DOHH2 (cell line): ENCODE measurements around the gene SPP2.

Experiments used
- H3F3A ChIP-seq: fragments of 200-600 bp; sonication (generic), shearing (Covaris generic); 2 replicates; pipeline ENCODE4 v1.6.0; 2016; ENCODE audit warnings: antibody characterized with exemption, mild to moderate bottlenecking; ENCODE audit not compliant: control insufficient read depth, insufficient read depth
- H3K27ac ChIP-seq: fragments of 200-600 bp; sonication (generic); 2 replicates; pipeline ENCODE4 v1.5.1; 2014; ENCODE audit warnings: low read depth, mild to moderate bottlenecking, low read length, moderate library complexity
- H3K27me3 ChIP-seq: fragments of 200-600 bp; sonication (generic); 2 replicates; pipeline ENCODE4 v1.6.1; 2014; ENCODE audit warnings: mild to moderate bottlenecking, low read length, mixed read lengths; ENCODE audit not compliant: control insufficient read depth
- H3K36me3 ChIP-seq: fragments of 200-600 bp; sonication (generic); 2 replicates; pipeline ENCODE4 v1.6.1; 2014; ENCODE audit warnings: mild to moderate bottlenecking, low read length, moderate library complexity, mixed read lengths; ENCODE audit not compliant: control insufficient read depth
- H3K4me1 ChIP-seq: fragments of 200-600 bp; sonication (generic); 2 replicates; pipeline ENCODE4 v1.6.1; 2014; ENCODE audit warnings: mild to moderate bottlenecking, low read length, mixed read lengths; ENCODE audit not compliant: control insufficient read depth
- H3K4me2 ChIP-seq: fragments of 200-600 bp; sonication (generic); 2 replicates; pipeline ENCODE4 v1.6.0; 2014; ENCODE audit warnings: mild to moderate bottlenecking, low read length, moderate library complexity
- H3K4me3 ChIP-seq: fragments of 200-600 bp; sonication (generic); 2 replicates; pipeline ENCODE4 v1.5.1; 2014; ENCODE audit warnings: mild to moderate bottlenecking, low read length, mixed read lengths
- H3K79me2 ChIP-seq: fragments of 200-600 bp; sonication (generic); 2 replicates; pipeline ENCODE4 v1.6.1; 2014; ENCODE audit warnings: mild to moderate bottlenecking, low read length, mixed read lengths; ENCODE audit not compliant: control insufficient read depth
- H3K9me2 ChIP-seq: fragments of 200-600 bp; sonication (generic); replicated peaks from 2 replicates; pipeline ENCODE4 v1.6.1; 2014; ENCODE audit warnings: mild to moderate bottlenecking, low read length, mixed read lengths; ENCODE audit not compliant: control insufficient read depth
- H3K9me3 ChIP-seq: fragments of 200-600 bp; sonication (generic); 2 replicates; pipeline ENCODE4 v1.6.1; 2014; ENCODE audit warnings: antibody characterized with exemption, low read length, mixed read lengths; ENCODE audit not compliant: control insufficient read depth, insufficient read depth
- H4K20me1 ChIP-seq: fragments of 200-600 bp; sonication (generic); 2 replicates; pipeline ENCODE4 v1.6.0; 2014; ENCODE audit warnings: low read depth, mild to moderate bottlenecking, antibody characterized with exemption, low read length, moderate library complexity; ENCODE audit not compliant: control insufficient read depth, insufficient read depth
- EZH2phosphoT487 ChIP-seq: fragments of 200-600 bp; sonication (generic); IDR thresholded peaks from 2 replicates; pipeline ENCODE4 v1.6.1; 2017; ENCODE audit warnings: borderline replicate concordance, mild to moderate bottlenecking, antibody characterized with exemption, low read length, moderate library complexity, mixed read lengths
- TF ChIP-seq, protein P1 (sequence below): fragments of 200-600 bp; sonication (generic); IDR thresholded peaks from one replicate; pipeline ENCODE4 v1.5.1; 2014; ENCODE audit warnings: antibody characterized with exemption, mild to moderate bottlenecking, low read depth, low read length; ENCODE audit not compliant: poor library complexity, severe bottlenecking

Gene SPP2

DNA sequence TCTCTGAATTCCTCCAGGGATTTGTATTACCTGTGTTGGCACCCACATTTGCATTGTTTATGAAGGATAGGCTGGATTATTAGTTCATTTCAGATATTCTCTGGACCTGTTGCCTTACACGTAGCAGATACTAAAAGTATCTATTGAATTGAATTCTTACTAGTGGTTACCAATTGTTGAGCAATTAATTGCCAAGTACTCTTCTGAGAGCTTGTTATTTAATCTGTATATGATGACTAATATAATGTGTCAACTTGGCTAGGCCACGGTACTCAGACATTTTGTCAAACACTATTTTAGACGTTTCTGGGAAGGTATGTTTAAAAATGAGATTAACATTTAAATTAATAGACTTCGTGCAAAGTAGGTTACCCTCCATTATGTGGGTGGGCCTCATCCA lies 2.5 kb upstream of the SPP2 start:
- Histone ChIP-seq H3K79me2 (no peaks in the 10 kb centered on the region), H3K27ac (no peak overlapping the region), H3K4me2 (no peak overlapping the region), H3K4me1 (no peaks in the 10 kb centered on the region), H3K4me3 (no peak overlapping the region), H3K27me3 (no peaks in the 10 kb centered on the region), H3K36me3 (no peaks in the 10 kb centered on the region), H4K20me1 (no peaks in the 10 kb centered on the region), H3F3A (no peaks in the 10 kb centered on the region), H3K9me2 (no peaks in the 10 kb centered on the region), H3K9me3 (no peaks in the 10 kb centered on the region)
- TF ChIP-seq EZH2phosphoT487 = no peak
- TF ChIP-seq, protein P1, sequence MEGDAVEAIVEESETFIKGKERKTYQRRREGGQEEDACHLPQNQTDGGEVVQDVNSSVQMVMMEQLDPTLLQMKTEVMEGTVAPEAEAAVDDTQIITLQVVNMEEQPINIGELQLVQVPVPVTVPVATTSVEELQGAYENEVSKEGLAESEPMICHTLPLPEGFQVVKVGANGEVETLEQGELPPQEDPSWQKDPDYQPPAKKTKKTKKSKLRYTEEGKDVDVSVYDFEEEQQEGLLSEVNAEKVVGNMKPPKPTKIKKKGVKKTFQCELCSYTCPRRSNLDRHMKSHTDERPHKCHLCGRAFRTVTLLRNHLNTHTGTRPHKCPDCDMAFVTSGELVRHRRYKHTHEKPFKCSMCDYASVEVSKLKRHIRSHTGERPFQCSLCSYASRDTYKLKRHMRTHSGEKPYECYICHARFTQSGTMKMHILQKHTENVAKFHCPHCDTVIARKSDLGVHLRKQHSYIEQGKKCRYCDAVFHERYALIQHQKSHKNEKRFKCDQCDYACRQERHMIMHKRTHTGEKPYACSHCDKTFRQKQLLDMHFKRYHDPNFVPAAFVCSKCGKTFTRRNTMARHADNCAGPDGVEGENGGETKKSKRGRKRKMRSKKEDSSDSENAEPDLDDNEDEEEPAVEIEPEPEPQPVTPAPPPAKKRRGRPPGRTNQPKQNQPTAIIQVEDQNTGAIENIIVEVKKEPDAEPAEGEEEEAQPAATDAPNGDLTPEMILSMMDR = no peak

DNA sequence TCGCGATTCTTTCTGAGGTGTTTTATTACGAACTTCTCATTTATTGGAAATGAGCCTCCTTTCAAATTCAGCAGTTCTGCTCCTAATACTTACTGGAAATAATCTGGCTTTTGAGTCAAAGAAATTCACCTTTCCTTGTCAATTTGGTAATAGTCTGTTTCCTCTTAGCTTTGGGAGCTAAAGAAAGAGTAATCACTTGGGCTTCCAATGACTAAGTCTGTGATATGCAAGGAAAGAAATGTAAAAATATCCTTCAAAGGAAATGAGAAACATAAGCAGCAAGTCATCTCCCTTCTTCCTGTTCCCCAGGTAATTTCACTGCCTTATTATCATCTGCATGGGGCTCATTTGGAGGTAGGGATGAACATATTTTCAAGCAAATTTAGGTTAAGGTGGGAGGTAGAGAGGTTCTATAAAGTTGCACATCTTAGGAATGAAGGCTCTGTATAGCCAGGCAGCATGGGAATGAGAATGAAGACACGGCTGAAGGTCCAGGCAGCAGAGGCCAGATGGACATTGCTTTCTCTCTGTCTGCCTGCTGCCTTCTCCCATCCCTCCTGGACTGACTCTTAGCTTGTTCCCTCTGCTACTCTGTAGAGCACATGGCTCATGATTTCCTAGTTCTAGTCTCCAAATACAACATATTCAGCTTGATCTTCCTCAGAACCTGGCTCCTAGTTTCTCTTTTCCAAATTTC lies 1.0 kb downstream of the SPP2 start:
- Histone ChIP-seq H3K4me3 (no peak overlapping the region), H3K27me3 (no peaks in the 10 kb centered on the region; the same call in 1 of the 2 replicates), H3K9me3 (no peaks in the 10 kb centered on the region), H4K20me1 (no peaks in the 10 kb centered on the region), H3K27ac (no peak overlapping the region), H3K79me2 (no peaks in the 10 kb centered on the region), H3K4me1 (no peaks in the 10 kb centered on the region), H3K36me3 (no peaks in the 10 kb centered on the region), H3K9me2 (no peaks in the 10 kb centered on the region), H3F3A (no peaks in the 10 kb centered on the region), H3K4me2 (no peak overlapping the region)
- no peak for TF ChIP-seq EZH2phosphoT487
- TF ChIP-seq, protein P1 = no peak

DNA sequence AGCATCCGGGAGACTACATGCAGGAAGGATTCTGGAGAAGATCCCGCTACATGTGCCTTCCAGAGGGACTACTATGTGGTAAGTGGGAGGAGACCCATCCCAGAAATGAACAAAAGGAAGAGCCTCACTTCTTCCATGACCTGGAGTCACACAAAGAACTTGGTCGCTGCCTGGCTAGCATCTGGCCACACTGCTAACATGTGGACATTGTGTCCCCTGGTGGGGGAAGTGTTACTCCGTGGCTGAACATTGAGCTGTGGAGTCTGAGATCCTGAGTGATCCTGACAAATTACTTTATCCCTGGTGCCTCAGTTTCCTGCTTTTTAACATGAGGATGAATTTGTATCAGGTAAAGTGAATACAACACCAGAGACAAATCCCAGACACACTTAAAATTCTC lies 8.4 kb downstream of the SPP2 start:
- Histone ChIP-seq H3F3A (no peaks in the 10 kb centered on the region), H4K20me1 (no peaks in the 10 kb centered on the region), H3K36me3 (no peaks in the 10 kb centered on the region), H3K79me2 (no peaks in the 10 kb centered on the region), H3K9me3 (no peaks in the 10 kb centered on the region), H3K4me2 (no peak overlapping the region), H3K27ac (no peak overlapping the region), H3K27me3 (peaks cover 5% of the 10 kb centered on the region), H3K9me2 (no peaks in the 10 kb centered on the region), H3K4me3 (no peak overlapping the region), H3K4me1 (no peaks in the 10 kb centered on the region)
- TF ChIP-seq, protein P1 = no peak
- TF ChIP-seq EZH2phosphoT487 = no peak
